HTR-8/SVneo (cell line): ENCODE results near the gene UBA7.

Experiments
- DNase-seq: peaks from one replicate; pipeline ENCODE4 v3.0.0; 2011; ENCODE audit warnings: low spot score, mixed read lengths; ENCODE audit not compliant: insufficient read length
- FAIRE-seq: peaks from 2 replicates; lab custom pipeline; 2011; peaks lifted over from hg19 to GRCh38; lab: Jason Lieb, UNC

UBA7 gene

GRCh38 chr3:49757197-49757596 lies 56.6 kb downstream of the UBA7 start:
- no peak for FAIRE-seq
- no peak for DNase-seq

GRCh38 chr3:49756036-49756435 lies 57.7 kb downstream of the UBA7 start:
- DNase-seq = no peak
- FAIRE-seq = no peak
